DOHH2 (cell line): ENCODE results near the gene UBE2V1.

Experiments
- EZH2phosphoT487 ChIP-seq: fragments of 200-600 bp; sonication (generic); IDR thresholded peaks from 2 replicates; pipeline ENCODE4 v1.6.1; 2017; ENCODE audit warnings: borderline replicate concordance, mild to moderate bottlenecking, antibody characterized with exemption, low read length, moderate library complexity, mixed read lengths
- TF ChIP-seq, protein P1 (sequence below): fragments of 200-600 bp; sonication (generic); IDR thresholded peaks from one replicate; pipeline ENCODE4 v1.5.1; 2014; ENCODE audit warnings: antibody characterized with exemption, mild to moderate bottlenecking, low read depth, low read length; ENCODE audit not compliant: poor library complexity, severe bottlenecking

DNA sequence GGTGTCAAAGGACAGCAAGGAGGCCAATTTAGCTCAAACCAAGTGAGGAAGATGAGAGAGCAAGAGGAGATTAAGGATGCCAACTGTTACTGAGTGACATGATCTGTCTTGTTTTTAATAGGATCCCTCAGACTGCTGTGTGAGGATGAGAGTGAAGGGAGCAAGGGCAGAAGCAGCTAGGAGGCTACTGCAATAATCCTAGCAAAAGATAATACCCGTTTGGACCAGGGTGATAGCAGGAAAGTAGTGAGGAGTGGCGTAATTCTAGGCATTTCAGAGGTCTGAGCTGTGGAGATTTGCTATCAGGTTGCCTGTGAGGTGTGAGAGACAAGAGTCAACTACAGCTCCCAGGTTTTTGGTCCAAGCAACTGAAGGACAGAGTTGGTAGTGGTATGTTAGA is 14.7 kb downstream of the UBE2V1 start:
- TF ChIP-seq, protein P1, sequence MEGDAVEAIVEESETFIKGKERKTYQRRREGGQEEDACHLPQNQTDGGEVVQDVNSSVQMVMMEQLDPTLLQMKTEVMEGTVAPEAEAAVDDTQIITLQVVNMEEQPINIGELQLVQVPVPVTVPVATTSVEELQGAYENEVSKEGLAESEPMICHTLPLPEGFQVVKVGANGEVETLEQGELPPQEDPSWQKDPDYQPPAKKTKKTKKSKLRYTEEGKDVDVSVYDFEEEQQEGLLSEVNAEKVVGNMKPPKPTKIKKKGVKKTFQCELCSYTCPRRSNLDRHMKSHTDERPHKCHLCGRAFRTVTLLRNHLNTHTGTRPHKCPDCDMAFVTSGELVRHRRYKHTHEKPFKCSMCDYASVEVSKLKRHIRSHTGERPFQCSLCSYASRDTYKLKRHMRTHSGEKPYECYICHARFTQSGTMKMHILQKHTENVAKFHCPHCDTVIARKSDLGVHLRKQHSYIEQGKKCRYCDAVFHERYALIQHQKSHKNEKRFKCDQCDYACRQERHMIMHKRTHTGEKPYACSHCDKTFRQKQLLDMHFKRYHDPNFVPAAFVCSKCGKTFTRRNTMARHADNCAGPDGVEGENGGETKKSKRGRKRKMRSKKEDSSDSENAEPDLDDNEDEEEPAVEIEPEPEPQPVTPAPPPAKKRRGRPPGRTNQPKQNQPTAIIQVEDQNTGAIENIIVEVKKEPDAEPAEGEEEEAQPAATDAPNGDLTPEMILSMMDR = no peak
- TF ChIP-seq EZH2phosphoT487 = no peak
